Colonic mucosa (tissue), 4 donors: ENCODE measurements around the gene TMEM171. TPM values are rescaled to one million over a fixed set of nuclear protein-coding genes. Genes with fewer than 3 reads are reported as not detected.

Source experiments
- DNase-seq: peaks from one replicate; pipeline ENCODE4 v3.0.0-alpha.2; 2020
- H3K27ac ChIP-seq: fragments of 200-600 bp; one replicate; pipeline ENCODE4 v1.8.0; 2021
- H3K27me3 ChIP-seq: fragments of 200-600 bp; one replicate; pipeline ENCODE4 v1.8.0; 2021
- H3K36me3 ChIP-seq: fragments of 200-600 bp; one replicate; pipeline ENCODE4 v1.8.0; 2021
- H3K4me1 ChIP-seq: fragments of 200-600 bp; one replicate; pipeline ENCODE4 v1.8.0; 2021; ENCODE audit warnings: mild to moderate bottlenecking
- H3K4me3 ChIP-seq: fragments of 200-600 bp; one replicate; pipeline ENCODE4 v1.8.0; 2021
- H3K9ac ChIP-seq, 2 donors: one replicate each; pipeline ENCODE4 v1.7.0; 2013; ENCODE audit warnings: control low read depth in 2 of 2, low read depth in 2 of 2, low read length in 2 of 2
- H3K9me3 ChIP-seq: fragments of 200-600 bp; one replicate; pipeline ENCODE4 v1.8.0; 2021
- intact Hi-C: fragments of 100-400 bp; cut with DNase I; formaldehyde crosslinking; loops from one replicate; pipeline ENCODE4 v1.14.1; 2022
- total RNA-seq, 2 donors: library from RNA; stranded (reverse); fragmentation: NEBNext Ultra II Directional in 1 of 2; extraction: Animal tissue kit (Norgen Biotek cat#: 25700) in 1 of 2; gene quantifications; one replicate each; pipeline ENCODE4 v1.2.1, GENCODE V29; 2021
- TF ChIP-seq, protein P1 (sequence below): fragments of 200-600 bp; IDR thresholded peaks from one replicate; pipeline ENCODE4 v1.8.0; 2022; ENCODE audit warnings: antibody characterized with exemption, mild to moderate bottlenecking
- donor health status: healthy.
- donor health status: DM: no; HTN: no; CAD: no.
- donor health status: DM: no; HTN: no; CAD: no.

The TMEM171 gene
- total RNA-seq, 2 donors from 2014 or later = 69.3 to 121 TPM

DNA sequence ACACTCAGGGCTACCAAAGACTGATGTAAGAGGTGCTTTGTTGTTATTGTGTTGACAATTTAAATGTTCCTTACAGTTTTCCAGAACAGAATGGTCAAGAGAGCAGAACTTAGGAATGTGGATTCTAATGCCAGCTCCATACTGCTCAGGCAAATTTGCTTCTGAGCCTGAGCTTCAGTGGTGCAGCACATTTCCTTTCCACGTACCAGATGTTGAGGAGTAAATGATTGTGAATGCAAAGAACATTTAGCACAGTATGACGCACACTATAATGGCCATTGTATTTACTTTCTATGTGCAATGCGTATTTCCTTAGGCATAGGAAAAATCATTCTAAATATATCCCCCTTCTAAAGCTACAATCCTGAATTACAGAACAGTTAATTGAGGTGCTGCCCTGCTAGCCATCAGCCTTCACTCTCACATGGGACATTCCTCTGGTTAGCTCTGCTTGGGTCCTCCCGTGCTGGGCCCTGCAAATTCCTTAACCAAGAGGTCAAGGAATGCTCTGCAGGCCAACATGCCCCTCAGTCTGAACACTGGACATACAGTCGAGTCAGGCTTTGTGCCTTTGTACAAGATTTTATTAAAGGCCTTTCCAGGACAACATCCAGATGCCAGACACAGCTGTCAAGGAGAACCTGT, 31.5 kb downstream of the TMEM171 start:
- intact Hi-C loops = no loop called here
- Histone ChIP-seq H3K4me3 (no peak overlapping the region), H3K27ac (no peak overlapping the region), H3K9me3 (no peaks in the 10 kb centered on the region), H3K9ac (no peak overlapping the region), H3K27me3 (no peaks in the 10 kb centered on the region), H3K4me1 (no peaks in the 10 kb centered on the region), H3K36me3 (no peaks in the 10 kb centered on the region)
- TF ChIP-seq, protein P1, sequence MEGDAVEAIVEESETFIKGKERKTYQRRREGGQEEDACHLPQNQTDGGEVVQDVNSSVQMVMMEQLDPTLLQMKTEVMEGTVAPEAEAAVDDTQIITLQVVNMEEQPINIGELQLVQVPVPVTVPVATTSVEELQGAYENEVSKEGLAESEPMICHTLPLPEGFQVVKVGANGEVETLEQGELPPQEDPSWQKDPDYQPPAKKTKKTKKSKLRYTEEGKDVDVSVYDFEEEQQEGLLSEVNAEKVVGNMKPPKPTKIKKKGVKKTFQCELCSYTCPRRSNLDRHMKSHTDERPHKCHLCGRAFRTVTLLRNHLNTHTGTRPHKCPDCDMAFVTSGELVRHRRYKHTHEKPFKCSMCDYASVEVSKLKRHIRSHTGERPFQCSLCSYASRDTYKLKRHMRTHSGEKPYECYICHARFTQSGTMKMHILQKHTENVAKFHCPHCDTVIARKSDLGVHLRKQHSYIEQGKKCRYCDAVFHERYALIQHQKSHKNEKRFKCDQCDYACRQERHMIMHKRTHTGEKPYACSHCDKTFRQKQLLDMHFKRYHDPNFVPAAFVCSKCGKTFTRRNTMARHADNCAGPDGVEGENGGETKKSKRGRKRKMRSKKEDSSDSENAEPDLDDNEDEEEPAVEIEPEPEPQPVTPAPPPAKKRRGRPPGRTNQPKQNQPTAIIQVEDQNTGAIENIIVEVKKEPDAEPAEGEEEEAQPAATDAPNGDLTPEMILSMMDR = no peak
- no peak for DNase-seq

DNA sequence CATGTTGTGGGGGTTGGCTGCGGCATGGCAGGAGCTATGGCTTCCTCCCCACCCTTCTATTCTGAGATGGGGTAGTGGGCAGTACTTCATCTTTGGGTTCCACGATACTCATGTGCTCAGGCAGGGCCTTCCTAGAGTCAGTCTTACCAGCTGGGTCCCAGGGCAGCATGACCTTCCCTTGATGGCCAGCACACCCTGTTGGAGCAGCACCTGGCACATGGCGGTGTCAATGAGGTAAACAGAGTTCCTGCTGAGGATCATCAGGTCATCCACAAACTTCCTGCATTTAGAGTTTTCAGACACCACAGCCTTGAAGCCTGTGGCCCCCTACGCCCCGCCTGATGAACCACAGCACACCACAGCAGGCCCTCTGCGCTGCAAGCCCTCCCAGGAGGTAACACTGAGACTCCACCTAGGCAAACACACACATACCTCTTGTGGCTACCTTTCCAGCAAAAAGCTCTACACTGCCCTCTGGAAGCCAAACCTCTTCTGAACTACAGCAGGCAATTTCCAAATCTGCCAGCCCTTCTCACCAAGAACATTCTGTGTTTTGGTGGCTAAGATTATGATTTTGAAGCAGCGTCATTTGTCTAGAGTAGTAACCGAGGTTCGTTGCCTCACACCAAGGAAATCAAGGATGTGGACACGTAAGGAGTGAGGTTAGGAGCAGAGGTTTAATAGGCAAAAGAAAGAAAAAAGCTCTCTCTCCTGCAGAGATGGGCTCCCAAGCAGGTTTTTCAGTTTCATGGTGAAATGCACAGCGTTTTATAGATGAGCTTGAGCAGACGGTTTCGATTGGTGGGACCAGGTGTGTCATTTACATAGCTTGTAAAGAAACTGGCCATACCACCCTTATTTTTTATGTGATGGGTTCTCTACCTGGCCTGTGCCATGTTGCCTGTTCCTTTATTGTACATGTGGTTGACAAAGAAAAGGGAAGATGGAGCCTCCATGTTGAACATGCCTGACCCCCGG, 32.3 kb downstream of the TMEM171 start:
- no peaks in the 10 kb centered on the region for H3K36me3 ChIP-seq
- DNase-seq = peak; percentile 44
- H3K27me3 ChIP-seq = no peaks in the 10 kb centered on the region
- no peak overlapping the region for H3K9ac ChIP-seq
- H3K9me3 ChIP-seq = no peaks in the 10 kb centered on the region
- no peaks in the 10 kb centered on the region for H3K4me1 ChIP-seq
- H3K4me3 ChIP-seq = no peak overlapping the region
- intact Hi-C loops = no loop called here
- TF ChIP-seq, protein P1 = no peak
- H3K27ac ChIP-seq = no peak overlapping the region

DNA sequence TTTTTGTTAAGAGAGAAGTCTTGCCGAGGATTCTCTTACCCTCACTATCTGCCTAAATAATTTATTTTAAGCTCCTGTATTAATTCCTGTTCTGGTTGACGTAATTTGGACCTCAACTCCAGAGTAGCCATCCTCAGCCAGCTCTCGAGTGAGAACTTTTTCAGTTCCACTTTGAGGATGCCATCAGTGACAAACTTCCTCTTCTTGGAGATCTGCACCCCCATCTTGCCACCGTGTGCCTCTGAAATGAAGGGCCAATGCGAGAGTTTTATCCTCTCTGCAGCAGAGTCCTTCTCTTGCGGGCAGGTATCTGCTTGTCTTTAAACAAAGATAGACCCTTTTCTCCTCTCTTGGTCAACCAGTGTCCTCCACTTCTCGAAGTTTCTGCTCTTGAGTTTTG, 33.1 kb downstream of the TMEM171 start:
- TF ChIP-seq, protein P1 = no peak
- Histone ChIP-seq H3K36me3 (no peaks in the 10 kb centered on the region), H3K4me1 (no peaks in the 10 kb centered on the region), H3K4me3 (no peak overlapping the region), H3K27me3 (no peaks in the 10 kb centered on the region), H3K27ac (no peak overlapping the region), H3K9me3 (no peaks in the 10 kb centered on the region), H3K9ac (no peak overlapping the region)
- DNase-seq = no peak
- intact Hi-C loops = no loop called here

DNA sequence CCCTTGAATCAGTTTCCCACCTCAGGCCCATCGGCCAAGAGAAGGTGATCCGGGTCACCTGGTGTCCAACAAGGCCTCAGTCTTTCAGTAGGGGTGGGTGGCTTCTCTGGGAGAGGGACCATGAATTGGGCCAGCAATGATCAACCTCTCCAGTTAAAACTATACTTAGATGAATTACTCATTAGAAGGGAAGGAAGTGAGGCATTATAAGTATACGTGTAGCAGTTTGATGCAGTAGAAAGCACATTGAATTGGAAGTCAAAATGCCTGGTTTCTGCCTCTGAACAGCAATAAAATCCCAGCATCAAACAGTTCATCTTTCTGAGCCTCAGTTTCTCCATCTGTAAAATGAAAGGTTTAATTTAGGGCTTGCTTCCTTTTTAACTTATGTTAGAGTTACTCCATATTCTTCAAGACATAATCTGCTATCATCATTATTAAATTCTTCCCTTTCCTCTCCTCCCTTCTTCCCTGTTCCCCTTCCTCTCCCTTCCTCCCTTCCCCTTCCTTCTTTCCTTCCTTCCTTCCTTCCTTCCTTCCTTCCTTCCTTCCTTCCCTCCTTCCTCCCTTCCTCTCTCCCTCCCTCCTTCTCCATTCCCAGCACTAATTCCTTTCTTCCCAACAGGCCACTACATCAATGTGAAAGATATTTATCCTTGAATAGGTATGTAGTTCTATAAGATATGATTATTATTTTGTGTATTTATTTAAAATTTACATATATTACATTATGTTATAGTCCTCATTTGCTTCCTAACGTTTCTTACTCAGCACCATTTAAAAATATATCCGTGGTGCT, 34.0 kb downstream of the TMEM171 start:
- intact Hi-C loops = no loop called here
- TF ChIP-seq, protein P1 = no peak

More for the DNA sequence above, 34.0 kb downstream of the TMEM171 start:
- H3K9ac ChIP-seq = no peak overlapping the region
- H3K27me3 ChIP-seq = no peaks in the 10 kb centered on the region
- H3K4me3 ChIP-seq = no peak overlapping the region
- DNase-seq = no peak
- H3K4me1 ChIP-seq = no peaks in the 10 kb centered on the region
- no peaks in the 10 kb centered on the region for H3K36me3 ChIP-seq
- no peaks in the 10 kb centered on the region for H3K9me3 ChIP-seq
- no peak overlapping the region for H3K27ac ChIP-seq
